Glomerular visceral epithelial cell (primary cell): ENCODE data around the gene TNNT1.
"Not testable (repeated sequence)": the region's sequence is repeated elsewhere in the genome, so short reads cannot be mapped to it uniquely, and the experiment has no call there.

Experiments
- DNase-seq: peaks from one replicate; pipeline ENCODE4 v3.0.0-alpha.2; 2016; ENCODE audit errors: extremely low spot score

TNNT1 gene

DNA sequence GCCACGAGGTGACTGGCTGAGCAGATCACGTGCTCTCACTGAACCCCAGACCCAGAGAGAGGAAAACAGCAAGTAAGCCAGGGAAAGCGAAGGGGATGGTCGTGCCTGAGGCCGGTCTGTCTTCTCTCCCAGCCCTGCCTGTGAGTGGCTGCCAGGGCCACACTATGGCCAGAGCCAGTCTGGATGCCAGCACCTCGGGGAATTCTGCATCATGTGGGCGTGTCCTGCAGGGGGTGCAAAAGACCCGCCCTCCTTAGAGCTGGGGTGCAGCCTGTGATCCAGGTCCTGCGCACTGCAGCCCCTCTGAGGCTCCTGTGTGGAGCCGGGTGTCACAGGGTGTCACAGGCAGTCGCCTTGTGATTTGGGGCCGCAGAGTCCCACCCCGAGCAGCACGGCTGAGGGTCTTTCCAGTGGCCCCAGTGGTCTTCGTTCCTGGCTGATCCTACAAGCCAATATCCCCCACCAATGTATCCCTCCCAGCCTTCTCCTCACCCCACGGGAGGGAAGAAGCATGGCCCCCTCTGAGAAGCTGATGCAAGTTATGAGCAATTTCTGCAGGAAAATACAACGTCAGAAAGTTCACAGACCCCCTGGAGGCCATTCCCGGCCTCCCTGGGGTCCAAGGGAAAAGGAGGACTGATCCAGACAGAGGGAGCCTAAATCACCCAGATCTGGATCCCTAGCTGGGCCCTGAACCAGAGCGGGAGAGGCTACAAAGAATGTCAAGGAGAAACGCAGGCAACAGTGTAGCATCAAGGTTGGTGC, 39.3 kb downstream of the TNNT1 start:
- DNase-seq: no peak

DNA sequence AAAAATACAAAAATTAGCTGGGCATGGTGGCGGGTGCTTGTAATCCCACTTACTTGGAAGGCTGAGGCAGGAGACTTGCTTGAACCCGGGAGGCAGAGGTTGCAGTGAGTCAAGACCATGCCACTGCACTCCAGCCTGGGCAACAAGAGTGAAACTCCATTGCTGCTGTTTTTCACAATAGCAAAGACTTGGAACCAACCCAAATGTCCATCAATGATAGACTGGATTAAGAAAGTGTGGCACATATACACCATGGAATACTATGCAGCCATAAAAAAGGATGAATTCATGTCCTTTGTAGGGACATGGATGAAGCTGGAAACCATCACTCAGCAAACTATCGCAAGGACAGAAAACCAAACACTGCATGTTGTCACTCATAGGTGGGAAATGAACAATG, 41.8 kb downstream of the TNNT1 start:
- not testable (repeated sequence) for DNase-seq

DNA sequence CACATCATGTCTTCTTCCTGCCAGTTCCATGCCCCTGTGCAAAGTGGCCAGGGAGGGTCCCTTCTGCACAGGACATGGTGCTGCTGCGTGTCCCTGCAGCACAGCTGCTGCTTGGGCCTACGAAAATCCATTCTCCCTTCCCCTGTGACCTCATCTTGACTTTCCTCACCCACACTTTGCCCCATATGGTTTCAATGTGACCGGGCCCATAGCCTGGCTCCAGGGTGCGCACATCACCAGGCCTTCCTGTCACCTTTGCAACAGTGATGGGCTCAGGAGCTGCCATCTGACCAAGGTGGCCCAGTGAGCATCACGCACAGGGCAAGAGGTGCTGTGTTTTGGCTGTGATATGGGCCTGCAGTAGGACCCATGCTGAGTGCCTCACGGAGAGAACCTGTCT, 42.4 kb downstream of the TNNT1 start:
- DNase-seq: no peak

DNA sequence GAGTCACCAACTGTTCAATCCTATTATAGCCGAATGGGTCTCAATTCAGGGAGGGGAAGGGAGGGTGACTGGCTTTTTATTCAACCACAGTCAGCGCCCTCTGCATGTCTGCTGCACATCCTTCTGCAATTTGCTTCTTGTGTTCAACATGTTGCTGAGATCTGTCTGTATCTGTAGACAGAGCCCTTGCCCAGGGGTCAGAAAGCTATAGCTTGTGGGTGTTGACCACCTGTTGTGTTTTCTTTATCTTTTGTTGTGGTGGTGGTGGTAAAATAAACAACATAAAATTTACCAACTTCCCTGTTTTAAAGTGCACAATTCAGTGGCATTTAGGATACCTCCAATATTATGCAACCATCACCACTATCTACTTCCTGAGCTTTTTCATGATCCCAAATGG, 43.8 kb downstream of the TNNT1 start:
- DNase-seq: no peak

DNA sequence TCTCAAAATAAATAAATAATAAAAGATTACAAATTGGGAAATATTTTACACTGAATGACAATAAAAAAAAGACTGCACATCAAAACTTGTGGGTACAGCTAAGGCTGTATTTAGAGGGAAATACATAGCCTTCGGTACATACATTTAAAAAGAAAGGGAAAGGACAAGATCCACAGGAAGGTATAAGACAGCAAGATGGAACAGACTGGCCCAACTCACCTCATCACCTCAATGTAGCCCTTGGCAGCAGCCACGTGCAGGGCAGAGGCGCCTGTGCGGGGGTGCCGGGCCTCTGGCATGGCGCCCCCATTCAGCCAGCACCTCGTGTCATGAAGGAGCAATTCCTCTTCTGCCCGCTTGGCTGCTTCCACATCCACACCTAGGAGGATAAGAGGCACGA, 45.8 kb downstream of the TNNT1 start:
- DNase-seq: no peak

DNA sequence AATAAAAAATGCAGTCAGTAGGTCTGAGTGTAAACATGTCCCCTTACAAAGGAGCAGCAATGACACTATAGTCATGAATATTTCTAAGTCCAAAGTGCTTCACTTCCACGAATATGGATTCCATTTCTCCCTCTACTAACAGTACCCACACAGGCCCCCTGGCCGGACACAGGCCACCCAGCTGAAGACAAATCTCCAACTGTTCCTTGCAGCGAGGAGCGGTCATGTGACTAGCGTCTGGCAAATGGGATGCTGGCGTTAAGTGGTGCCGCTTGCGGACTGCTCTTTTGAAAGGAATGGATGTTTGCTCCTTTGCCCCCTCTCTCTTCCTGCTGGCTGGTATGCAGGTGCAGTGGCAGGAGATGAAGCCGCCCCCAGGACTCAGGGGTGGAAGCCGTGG, 47.7 kb downstream of the TNNT1 start:
- no peak for DNase-seq

DNA sequence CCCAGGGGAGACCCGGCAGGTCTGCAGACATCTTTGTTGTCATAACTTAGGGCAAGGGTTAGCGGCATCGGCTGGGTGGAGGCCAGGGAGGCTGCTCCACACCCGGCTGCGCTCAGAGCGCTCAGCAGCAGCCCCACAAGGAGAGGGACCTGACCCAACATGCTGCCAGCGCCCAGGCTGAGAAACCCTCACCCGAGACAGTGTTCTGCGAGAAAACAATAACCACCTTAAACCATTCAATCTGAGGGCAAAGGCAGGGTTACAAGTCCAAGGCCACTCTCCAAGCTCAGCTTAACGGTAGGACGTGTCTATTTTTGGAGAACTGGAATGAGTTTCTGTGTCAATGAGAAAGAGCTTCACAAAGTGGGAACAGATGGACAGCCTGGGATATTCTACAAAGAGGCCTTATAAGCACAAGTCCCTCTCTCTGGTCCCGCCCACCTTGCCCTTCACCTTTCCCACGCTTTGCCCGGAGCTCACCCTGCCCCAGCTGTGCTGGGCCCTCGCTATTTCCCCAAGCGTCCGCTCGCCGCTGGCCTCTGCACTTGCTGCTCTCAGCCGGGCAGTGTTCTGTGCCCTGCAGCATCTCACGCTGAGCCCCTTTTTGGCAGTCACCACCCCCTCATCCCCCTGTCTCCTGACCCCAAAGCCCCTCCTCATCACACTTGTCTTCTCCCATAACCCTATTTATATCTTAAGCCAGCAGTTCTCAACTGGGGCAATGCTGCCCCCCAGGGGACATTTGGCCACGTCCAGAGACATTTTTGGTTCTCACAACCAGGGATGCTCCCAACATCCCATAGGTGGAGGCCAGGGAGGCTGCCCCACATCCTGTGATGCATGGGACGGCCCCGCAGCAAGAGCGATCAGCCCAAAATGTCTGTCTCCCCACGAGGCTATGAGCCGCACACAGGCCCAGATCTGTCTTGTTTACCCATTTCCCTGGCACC, 49.2 kb downstream of the TNNT1 start:
- DNase-seq: no peak

DNA sequence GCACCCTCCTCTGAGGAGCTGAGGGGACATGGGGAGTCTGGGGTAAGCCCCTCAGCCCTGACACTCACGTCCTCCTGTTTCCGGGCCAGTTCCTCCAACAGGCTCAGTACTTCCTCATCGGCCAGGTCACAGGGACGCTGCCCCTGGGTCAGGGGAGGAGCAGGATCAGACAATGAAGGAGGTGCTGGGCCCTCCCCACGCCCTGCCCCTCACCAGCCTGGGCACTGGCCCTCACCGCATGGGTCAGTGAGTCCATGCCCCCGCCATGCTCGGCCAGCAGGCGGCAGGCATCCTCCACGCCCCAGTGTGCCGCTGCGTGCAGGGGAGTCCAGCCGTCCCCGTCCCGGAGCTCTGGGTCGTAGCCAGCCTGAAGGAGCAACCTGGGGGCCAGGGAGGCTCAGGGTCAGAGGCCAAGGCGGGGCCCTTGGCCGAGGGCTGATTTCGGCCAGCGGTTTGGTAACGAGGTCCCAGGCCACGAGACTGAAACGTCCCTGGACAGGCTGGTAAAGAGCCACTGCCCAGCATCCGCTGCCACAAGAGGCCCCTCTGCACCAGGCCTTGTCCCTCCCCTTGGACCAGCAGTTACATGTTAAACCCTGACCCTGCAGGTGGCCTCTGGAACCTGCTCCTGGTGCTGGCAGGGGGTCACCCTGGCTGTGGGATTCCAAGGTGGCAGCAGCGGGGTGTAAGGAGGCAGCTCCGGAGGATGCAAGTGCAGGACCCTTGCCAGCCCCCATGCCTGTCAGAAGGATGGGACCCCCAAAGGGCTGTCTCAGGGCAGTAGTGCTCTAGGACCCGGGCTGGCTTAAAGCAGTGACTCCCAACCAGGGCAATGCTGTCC, 50.1 kb downstream of the TNNT1 start:
- no peak for DNase-seq

DNA sequence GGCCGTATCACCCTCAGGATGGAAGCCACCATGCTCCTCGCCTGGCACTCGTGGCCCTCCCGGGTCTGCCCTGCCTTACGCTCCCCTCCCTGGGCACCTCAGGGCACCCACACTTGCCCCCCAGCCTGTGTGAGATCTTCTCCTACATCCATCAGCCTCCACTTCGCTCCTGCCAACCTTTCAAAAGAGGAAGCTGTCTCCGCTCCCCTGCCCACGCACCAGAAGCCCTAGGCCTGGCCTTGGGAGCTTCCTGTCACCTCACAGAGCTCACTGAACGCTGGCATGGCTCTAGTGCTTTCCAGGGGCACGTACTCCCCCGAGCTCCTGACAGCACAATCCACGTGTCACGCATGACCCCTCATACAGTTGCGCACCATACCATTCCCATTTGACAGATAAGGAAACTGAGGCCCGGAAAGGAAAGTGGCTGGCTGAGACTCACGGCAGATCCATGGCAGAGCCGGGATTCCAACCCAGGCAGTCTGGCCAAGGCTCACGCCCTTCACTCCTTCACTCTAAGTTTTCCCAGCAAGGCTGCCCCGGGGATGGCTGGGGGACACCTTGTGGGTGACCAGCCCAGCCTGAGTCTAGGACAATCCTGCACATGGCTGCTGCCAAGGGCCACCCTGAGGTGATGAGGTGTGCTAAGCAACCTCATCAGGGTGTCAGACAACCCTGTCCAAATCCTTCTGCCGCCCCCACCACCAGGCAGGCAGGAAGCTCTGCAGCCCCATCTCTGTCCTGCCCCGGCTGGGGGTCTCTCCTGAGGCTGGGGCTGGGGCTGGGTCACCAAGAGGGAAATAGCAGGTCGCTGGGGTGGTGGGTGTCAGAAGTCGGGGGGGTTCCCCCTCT, 50.9 kb downstream of the TNNT1 start:
- DNase-seq: no peak

DNA sequence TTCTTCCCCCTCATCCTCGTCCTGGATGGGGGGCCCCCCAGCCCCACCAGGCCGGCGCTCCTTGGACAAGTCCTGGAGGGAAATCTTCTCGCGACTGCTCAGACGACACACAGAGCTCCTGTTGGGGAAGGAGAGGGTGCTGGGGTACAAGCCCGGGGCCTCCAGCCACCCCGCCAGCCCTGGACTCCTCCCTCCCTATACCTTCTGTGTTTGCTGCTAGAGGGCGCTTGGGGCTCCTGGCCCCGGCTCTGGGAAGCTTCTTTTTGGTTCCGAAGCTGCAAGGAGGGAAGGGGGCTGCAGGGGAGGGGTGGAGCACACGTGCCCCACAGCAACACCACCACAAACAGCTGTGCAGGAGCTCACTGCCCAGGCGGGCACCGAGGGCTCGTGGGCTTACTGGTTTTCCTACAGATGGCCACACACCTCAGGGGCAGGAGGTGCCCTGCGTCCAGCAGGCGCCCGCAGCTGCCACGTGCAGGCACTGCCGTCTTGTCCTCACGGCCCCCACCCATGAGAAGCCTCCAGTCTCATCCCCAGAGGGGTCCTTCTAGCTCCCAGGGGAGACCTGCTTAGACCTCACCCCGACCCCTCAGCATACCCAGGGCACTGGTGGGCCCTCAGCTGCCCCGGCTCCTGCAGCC, 52.8 kb downstream of the TNNT1 start:
- DNase-seq: no peak

DNA sequence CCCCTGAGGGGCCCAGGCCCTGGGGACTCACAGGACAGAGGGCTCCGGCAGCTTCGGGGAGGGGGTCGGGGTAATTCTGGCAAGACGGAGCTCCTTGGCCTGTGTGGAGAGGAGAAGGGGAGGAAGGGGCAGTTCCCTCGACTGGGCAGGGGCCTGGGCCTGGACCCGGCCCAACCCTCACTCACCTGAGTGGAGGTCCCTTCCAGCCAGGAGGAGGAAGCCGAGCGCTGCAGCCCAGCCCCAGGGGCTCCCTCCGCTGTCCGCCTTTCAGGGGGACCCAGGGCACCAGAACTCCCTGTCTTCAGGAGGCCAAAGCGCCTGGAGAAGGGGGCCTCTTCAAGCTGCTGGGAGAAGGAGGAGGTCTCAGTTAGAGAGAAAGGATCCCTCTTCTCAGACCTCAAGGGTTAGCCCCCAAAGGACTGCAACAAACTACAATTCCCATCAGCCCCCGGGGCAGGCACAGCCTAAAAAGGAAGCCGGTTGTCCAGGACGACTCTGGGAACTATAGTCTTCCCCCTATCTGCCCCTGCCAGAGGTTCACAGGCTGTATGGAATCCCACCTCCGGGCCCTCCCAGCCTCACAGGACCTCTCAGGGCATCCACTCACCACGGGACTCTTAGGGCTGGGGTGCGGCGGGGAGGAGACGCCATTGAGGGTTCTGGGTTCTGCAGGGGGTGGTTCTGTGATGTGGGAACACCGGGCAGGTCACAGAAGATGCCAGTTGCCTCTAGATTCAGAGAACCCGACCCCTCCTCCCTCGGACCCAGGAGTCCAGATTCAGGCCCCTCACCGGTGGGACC, 53.5 kb downstream of the TNNT1 start:
- DNase-seq: no peak

DNA sequence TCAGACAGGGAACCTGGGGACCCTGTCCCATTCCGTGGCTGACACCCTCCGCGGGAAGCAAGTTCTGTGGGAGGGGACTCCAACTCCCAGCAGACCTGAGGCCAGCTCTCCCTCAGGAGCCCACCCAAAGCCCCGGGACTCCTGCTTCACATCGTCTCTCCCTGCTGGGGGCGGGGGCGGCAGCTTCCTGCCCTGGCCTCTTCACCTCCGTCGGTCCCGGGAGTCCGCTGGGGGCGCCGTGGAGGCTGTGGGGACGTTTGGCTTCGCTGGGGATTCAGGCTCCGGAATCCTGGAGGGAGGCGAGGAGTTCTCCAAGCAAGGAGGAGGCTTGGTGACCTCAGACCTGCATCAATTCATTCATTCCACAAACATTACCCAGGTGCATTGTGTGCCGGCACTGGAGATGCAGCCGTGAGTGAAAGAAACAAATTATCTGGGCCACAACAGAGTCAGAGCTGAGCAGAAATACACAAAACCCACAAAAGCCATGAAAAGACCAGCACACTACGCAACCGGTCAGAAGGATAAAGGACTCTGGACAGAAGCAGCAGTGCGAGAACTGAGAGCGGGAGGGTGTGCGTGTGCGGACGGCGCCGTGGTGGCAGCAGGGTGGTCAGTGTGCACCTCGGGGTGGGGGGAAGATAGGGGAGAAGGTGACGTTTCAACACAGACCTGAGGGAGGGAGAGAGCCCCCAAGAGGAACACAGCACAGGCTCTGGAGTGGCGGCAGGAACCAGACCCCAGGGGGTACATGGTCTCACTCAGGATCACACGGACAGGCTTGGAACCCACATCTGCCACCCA, 54.3 kb downstream of the TNNT1 start:
- DNase-seq: no peak

DNA sequence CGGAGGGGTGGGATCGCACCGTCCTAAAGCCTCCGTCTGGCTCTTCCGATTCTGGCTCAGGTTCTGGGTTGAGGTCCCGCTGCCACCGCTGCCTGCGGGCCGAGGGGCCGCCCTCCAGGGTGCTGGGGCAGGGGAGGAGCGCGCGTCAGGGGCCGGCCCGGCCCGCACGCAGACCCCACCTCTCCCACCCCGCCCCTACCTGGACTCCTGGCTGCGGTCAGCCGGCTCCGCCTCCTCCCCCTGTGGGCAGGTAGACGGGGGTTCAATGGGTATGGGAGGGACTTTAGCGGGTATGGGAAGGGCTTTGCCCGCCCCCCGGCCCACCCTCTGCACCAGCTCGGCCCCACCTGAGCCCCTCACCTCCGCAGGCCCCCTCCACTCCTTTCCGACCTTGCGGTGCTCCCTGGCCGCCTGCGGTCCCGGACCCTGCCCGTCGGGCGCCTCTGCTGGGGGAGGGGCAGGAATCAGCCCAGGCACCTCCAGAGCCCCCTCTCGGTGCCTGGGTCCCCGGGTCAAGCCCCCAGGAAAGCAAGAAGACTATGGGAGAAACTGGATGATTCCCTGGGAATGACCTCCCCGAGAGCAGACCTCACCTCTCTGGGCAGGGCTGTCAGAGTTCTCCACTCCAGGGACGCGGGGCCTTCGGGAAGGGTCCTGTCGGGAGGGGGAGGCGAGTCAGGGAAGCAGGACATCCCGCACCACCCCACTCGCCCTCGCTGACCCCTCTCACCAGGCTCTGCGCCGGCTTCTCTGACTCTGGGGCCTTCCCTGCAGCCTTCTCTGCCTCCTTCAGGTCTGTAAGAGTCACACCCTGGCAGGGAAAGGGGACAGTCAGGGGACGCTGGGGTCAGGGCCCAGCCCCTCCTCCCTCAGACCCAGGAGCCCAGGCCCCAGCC, 56.3 kb downstream of the TNNT1 start:
- DNase-seq: no peak

DNA sequence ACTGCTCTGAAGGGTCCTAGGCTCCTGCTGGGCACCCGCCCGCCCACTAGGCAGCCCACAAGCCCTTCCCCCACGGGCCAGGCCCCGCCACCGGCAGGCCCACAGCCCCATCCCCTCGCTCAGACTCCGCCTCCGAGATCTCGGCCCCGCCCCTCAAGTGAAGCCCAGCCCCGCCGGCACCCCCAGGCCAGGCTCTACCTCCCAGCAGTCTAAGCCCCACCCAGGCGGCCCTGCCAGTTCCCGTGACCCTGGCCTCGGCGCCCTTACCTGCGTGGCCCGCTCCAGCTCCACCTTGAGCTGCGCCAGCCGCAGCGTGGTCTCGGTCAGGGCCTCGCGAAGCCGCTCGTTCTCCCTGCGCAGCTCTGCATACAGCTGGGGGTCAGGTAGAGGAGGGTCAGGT, 57.1 kb downstream of the TNNT1 start:
- DNase-seq: no peak

DNA sequence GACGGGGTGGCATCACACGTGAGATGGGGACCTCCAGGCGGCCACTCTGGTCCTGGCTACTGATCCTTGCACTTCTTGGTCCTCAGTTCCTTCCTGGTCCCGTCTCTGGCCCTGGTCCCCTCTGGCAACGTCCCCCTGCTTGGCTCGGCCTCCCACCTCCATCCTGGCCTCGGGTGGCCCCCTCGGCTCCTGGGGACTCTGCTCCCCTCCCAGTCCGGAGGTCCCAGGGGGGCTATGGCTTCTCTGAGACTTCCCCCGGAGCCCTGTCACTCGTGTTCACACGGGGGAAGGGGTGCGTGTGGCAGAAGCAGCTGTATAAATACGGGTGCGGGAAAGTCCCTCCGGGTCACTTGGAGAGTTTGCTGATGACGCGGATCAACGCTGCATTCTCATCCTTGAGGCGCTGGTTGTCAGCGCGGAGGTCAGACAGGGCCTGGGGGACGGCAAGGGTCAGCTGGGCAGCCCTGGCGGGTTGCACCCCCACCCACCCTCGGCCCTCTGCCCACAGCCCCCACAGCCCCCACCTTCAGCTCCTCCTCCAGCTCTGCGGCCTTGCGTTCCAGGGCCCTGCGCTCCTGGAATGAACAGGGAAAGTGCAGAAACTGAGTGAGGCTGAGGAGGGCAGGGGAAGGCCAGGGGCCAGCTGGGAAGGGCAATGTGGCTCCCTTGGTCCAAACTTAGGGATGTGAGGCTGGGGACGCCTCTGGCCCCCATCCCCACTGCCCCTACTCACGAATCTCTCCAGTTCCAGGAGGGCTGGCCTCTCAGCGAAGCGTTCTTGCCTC, 57.7 kb downstream of the TNNT1 start:
- DNase-seq: no peak

DNA sequence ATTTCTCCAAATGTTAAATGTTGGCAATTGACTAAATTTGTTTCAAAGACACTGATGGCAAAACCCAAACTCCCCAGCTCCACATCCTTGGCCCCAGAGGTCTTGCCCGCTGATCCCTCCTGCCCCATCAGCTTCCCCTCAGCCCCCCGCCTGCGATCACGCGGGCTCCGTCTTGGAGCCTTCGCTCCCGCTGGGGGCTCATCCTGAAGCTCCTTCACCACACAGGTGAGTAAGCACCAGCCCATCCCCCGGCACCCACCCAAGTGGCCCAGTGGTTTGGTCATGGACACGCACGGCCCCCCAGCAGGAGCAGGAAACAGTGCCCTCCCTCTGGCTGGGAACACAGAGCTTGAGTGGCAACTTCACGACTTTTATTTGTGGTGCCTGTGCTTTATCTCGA, 58.4 kb downstream of the TNNT1 start:
- no peak for DNase-seq

DNA sequence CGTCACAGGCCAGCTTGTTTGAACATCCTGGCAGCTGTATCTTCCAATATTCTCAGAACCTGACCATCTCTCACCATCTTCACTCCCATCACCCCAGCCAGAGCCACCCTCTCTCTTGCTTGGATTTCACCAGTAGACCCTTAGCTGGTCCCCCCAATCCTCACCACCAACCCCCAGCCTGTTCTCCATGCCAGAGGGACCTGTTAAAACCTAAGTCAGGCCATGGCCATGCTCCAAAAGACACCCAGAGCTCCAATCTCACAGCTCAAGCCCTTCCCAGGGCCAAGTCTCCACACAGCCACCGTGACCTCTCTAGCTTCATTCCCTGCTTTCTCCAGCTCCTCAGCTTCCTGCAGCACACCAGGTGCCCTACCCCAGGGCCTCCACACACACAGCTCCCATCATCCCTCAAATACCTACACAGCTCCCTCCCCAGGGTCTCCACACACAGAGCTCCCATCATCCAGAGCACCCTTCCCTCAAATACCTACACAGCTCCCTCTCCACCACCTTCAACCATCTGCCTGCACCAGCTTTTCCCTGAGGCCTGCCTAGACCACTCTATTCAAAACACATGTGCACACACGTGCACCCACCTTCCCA, 59.6 kb downstream of the TNNT1 start:
- no peak for DNase-seq
